Panc1 (cell line): ENCODE data around the gene SPRED2.

ENCODE experiments used
- CTCF ChIP-seq: fragments of 450-650 bp; IDR thresholded peaks from 2 replicates; pipeline ENCODE4 v1.5.1; 2017; ENCODE audit warnings: mild to moderate bottlenecking
- SIN3A ChIP-seq: IDR thresholded peaks from 2 replicates; pipeline ENCODE4 v1.6.1; 2012; ENCODE audit warnings: low read depth, mild to moderate bottlenecking, low read length, moderate library complexity, borderline replicate concordance; ENCODE audit not compliant: insufficient read depth
- TCF7L2 ChIP-seq: IDR thresholded peaks from 2 replicates; pipeline ENCODE4 v1.6.1; 2011; ENCODE audit warnings: mild to moderate bottlenecking, low read depth, low read length, inconsistent platforms

- no peak for TF ChIP-seq CTCF
- TF ChIP-seq SIN3A: no peak
- TF ChIP-seq TCF7L2: no peak
Measured at GRCh38 chr2:65326276-65326675, 106.1 kb downstream of the SPRED2 start.
